Smooth muscle cell (in vitro differentiated cells): Measurements from ENCODE around the gene CGNL1. TPM values are rescaled to one million over a fixed set of nuclear protein-coding genes. Genes with fewer than 3 reads are reported as not detected.

ENCODE experiments used
- DNase-seq: peaks from one replicate; lab custom pipeline; 2025; ENCODE audit not compliant: unreplicated experiment; lab: John Stamatoyannopoulos, UW
- H2AFZ ChIP-seq: fragments of 200-600 bp; sonication (generic); 2 replicates; pipeline ENCODE4 v1.6.0; 2016; ENCODE audit warnings: antibody characterized with exemption, low read depth, mild to moderate bottlenecking
- H3F3A ChIP-seq: fragments of 200-600 bp; sonication (generic); 2 replicates; pipeline ENCODE4 v1.6.0; 2017; ENCODE audit warnings: antibody characterized with exemption, low read depth
- H3K27ac ChIP-seq: fragments of 200-600 bp; sonication (generic); 2 replicates; pipeline ENCODE4 v1.5.1; 2016; ENCODE audit warnings: low read depth, mild to moderate bottlenecking
- H3K27me3 ChIP-seq: fragments of 200-600 bp; sonication (generic); 2 replicates; pipeline ENCODE4 v1.6.1; 2016; ENCODE audit warnings: low read depth, mild to moderate bottlenecking
- H3K36me3 ChIP-seq: fragments of 200-600 bp; sonication (generic); 2 replicates; pipeline ENCODE4 v1.5.1; 2016; ENCODE audit warnings: low read depth
- H3K4me1 ChIP-seq: fragments of 200-600 bp; sonication (generic); 2 replicates; pipeline ENCODE4 v1.5.1; 2016; ENCODE audit warnings: low read depth
- H3K4me2 ChIP-seq: fragments of 200-600 bp; sonication (generic); 2 replicates; pipeline ENCODE4 v1.6.0; 2016; ENCODE audit warnings: mild to moderate bottlenecking
- H3K4me3 ChIP-seq: fragments of 200-600 bp; sonication (generic); 2 replicates; pipeline ENCODE4 v1.5.1; 2016; ENCODE audit warnings: mild to moderate bottlenecking
- H3K79me2 ChIP-seq: fragments of 200-600 bp; sonication (generic); 2 replicates; pipeline ENCODE4 v1.6.0; 2016; ENCODE audit warnings: low read depth, mild to moderate bottlenecking
- H3K9ac ChIP-seq: fragments of 200-600 bp; sonication (generic); 2 replicates; pipeline ENCODE4 v1.6.0; 2016; ENCODE audit warnings: low read depth
- H3K9me3 ChIP-seq: fragments of 200-600 bp; sonication (generic); replicated peaks from 2 replicates; pipeline ENCODE4 v1.5.1; 2016; ENCODE audit warnings: low read depth
- H4K20me1 ChIP-seq: fragments of 200-600 bp; sonication (generic); 2 replicates; pipeline ENCODE4 v1.6.0; 2016; ENCODE audit warnings: low read depth
- CTCF ChIP-seq: fragments of 200-600 bp; sonication (generic); IDR thresholded peaks from 2 replicates; pipeline ENCODE4 v1.5.1; 2017; ENCODE audit warnings: borderline replicate concordance, mild to moderate bottlenecking, antibody characterized with exemption; ENCODE audit not compliant: insufficient read depth, poor library complexity, severe bottlenecking
- WGBS: methylation state at CpG from one replicate; pipeline ENCODE4 v1.1.7; 2016; ENCODE audit warnings: low lambda C conversion rate; 5-methylcytosine and 5-hydroxymethylcytosine counted together
- polyA plus RNA-seq: library from polyadenylated mRNA; unstranded; fragments of >200 nt; fragmentation: Nextera tagmentation; extraction: Ambion mirVana; gene quantifications from 2 replicates; pipeline ENCODE4 v1.2.1, GENCODE V29; 2016
- total RNA-seq: library from RNA; depleted of rRNA; stranded (reverse); fragments of >200 nt; gene quantifications from 2 replicates; pipeline ENCODE4 v1.2.3, GENCODE V29; 2014

CGNL1 gene
- total and polyA plus RNA-seq, 2 experiments from 2014 or later, result 4.2 to 9.5 TPM

DNA sequence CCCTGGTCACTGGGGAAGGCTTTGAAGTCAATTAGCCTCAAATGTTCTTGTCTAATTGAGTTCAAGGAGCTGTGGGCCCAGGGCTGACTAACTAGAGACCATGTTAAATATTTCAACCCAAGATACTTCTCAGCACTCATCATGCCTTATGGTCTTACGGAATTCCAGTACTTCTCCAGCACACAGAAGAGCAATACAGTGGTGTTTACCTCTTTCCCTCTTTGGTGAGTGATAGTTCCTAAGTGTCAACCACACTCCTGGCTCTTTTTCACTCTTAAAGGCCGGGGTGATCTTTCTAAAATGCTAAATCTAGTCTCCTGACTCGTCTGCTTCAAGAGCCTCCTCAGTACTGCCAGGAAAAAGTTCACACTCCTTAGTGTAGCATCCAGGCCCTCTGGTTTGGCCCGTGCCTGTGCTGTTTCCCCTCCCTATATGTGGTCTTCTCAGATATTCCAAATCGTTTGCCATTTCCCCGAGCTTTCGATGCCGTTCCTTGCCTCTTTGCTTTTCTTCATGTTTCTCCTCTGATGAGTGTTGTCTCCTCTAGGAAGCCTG lies 220.1 kb downstream of the CGNL1 start:
- Histone ChIP-seq H3K9me3 (no peaks in the 10 kb centered on the region), H3K79me2 (no peaks in the 10 kb centered on the region), H3F3A (no peaks in the 10 kb centered on the region), H2AFZ (no peak overlapping the region), H3K4me2 (no peak overlapping the region), H3K36me3 (no peaks in the 10 kb centered on the region), H3K27me3 (no peaks in the 10 kb centered on the region), H3K4me3 (no peak overlapping the region), H3K27ac (no peak overlapping the region), H3K9ac (no peak overlapping the region), H3K4me1 (no peaks in the 10 kb centered on the region), H4K20me1 (no peaks in the 10 kb centered on the region)
- TF ChIP-seq CTCF, result no peak
- no peak for DNase-seq
- 93% methylated on average over 8 of the region's 8 CpGs for WGBS

DNA sequence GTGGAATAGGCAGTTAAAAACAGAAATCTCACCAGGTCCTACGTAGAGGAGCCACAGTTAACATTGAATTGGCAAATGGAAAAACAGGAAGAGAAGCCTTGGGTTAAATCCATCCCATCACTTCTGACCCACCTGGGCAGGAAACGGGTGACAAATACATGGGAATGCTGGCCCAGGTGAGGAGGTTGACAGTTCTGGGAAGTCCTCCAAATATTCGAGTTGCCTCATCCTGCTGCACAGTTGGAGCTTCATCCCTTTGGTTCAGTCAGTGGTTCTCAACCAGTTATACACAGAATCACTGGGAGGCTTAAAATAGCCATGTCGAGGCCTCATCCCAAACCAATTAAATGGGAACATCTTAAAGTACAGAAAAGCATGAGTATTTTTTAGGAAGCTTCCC lies 220.7 kb downstream of the CGNL1 start:
- Histone ChIP-seq H3K4me3 (no peak overlapping the region), H3K79me2 (no peaks in the 10 kb centered on the region)

GRCh38 chr15:57597431-57597830 lies 221.1 kb downstream of the CGNL1 start:
- no peaks in the 10 kb centered on the region for H4K20me1 ChIP-seq
- no peak overlapping the region for H3K4me2 ChIP-seq
- no peak overlapping the region for H3K27ac ChIP-seq
- no peaks in the 10 kb centered on the region for H3K27me3 ChIP-seq
- no peak for TF ChIP-seq CTCF
- no peaks in the 10 kb centered on the region for H3K36me3 ChIP-seq
- no peak for DNase-seq
- 88% methylated on average over 3 of the region's 3 CpGs for WGBS
- no peak overlapping the region for H2AFZ ChIP-seq
- H3K4me1 ChIP-seq, result no peaks in the 10 kb centered on the region
- H3K9me3 ChIP-seq, result no peaks in the 10 kb centered on the region
- H3F3A ChIP-seq, result no peaks in the 10 kb centered on the region
- no peak overlapping the region for H3K9ac ChIP-seq
- H3K4me3 ChIP-seq, result no peak overlapping the region
- no peaks in the 10 kb centered on the region for H3K79me2 ChIP-seq

More for the DNA sequence above, 220.7 kb downstream of the CGNL1 start:
- H4K20me1 ChIP-seq, result no peaks in the 10 kb centered on the region
- no peaks in the 10 kb centered on the region for H3K36me3 ChIP-seq
- no peak overlapping the region for H2AFZ ChIP-seq
- H3K4me2 ChIP-seq, result no peak overlapping the region
- 93% methylated on average over 4 of the region's 4 CpGs for WGBS
- H3K27ac ChIP-seq, result no peak overlapping the region
- DNase-seq, result no peak
- no peaks in the 10 kb centered on the region for H3K27me3 ChIP-seq
- TF ChIP-seq CTCF, result no peak
- H3K4me1 ChIP-seq, result no peaks in the 10 kb centered on the region
- H3F3A ChIP-seq, result no peaks in the 10 kb centered on the region
- no peaks in the 10 kb centered on the region for H3K9me3 ChIP-seq
- no peak overlapping the region for H3K9ac ChIP-seq

DNA sequence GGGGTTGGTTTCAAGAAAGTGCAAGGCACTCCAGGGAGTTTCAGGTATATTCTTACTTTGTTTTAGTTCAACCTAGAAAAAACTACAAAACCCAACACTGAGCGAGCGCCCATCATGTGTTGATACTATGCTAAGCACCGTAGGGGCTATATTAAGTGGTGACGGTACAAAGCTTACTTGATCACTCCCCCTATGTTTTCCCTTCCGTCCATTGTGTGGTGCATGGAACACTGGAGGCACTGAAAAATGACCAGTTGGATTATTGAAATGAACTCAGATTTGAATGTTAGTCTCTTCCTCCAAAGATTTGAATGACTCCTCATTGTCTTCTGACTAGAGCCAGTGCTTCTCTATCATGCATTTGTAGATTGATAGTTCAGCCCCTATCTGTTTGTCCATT lies 222.0 kb downstream of the CGNL1 start:
- Histone ChIP-seq H3K4me2 (no peak overlapping the region), H3K27ac (no peak overlapping the region), H3K27me3 (no peaks in the 10 kb centered on the region), H3K9me3 (no peaks in the 10 kb centered on the region), H3K9ac (no peak overlapping the region), H3K4me3 (no peak overlapping the region), H3K79me2 (no peaks in the 10 kb centered on the region), H3K4me1 (no peaks in the 10 kb centered on the region), H2AFZ (no peak overlapping the region), H3F3A (no peaks in the 10 kb centered on the region), H3K36me3 (no peaks in the 10 kb centered on the region), H4K20me1 (no peaks in the 10 kb centered on the region)
- TF ChIP-seq CTCF, result no peak
- no peak for DNase-seq
- 95% methylated on average over 5 of the region's 5 CpGs for WGBS
